Epithelial cell of proximal tubule (primary cell): ENCODE measurements around the gene OR56A3. TPM values are rescaled to one million over a fixed set of nuclear protein-coding genes. Genes with fewer than 3 reads are reported as not detected.

ENCODE experiments used
- DNase-seq: peaks from one replicate; pipeline ENCODE4 v3.0.0-alpha.2; 2011; ENCODE audit warnings: low read depth
- H3K4me3 ChIP-seq: 2 replicates; pipeline ENCODE4 v1.5.1; 2011; ENCODE audit warnings: low read depth, mild to moderate bottlenecking, low read length
- total RNA-seq: library from RNA; depleted of rRNA; stranded (reverse); fragments of >200 nt; gene quantifications from 2 replicates; pipeline ENCODE4 v1.2.3, GENCODE V29; 2015
- TF ChIP-seq, protein P1 (sequence below): conservative IDR thresholded peaks from 2 replicates; pipeline ENCODE4 v1.5.1; 2012; ENCODE audit warnings: low read depth, mild to moderate bottlenecking, low read length

OR56A3 gene
- total RNA-seq, 1 donor from 2014 or later, result not detected

DNA sequence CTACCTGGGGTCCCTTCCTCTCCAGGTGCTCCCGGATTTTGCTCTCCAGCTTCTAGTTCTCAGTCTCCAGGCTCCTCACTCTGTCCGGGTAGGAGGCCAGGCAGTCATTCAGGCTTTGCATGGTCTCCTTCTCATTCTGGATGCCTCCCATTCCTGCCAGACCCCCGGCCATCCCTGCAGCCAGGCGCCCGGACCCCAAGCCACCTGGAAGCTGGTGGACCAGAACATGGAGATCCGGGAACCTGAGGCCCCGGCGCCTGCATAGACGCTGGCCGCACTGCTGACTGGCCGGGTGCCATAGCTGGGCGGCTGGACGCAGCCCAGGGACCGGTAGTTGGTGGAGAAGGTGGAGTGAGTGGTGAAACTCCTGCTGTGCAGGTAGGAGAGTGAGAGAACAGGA, 52.7 kb downstream of the OR56A3 start:
- H3K4me3 ChIP-seq, result no peak overlapping the region
- no peak for DNase-seq
- TF ChIP-seq, protein P1, sequence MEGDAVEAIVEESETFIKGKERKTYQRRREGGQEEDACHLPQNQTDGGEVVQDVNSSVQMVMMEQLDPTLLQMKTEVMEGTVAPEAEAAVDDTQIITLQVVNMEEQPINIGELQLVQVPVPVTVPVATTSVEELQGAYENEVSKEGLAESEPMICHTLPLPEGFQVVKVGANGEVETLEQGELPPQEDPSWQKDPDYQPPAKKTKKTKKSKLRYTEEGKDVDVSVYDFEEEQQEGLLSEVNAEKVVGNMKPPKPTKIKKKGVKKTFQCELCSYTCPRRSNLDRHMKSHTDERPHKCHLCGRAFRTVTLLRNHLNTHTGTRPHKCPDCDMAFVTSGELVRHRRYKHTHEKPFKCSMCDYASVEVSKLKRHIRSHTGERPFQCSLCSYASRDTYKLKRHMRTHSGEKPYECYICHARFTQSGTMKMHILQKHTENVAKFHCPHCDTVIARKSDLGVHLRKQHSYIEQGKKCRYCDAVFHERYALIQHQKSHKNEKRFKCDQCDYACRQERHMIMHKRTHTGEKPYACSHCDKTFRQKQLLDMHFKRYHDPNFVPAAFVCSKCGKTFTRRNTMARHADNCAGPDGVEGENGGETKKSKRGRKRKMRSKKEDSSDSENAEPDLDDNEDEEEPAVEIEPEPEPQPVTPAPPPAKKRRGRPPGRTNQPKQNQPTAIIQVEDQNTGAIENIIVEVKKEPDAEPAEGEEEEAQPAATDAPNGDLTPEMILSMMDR, result no peak

Other genes with a start within 250 kb of the OR56A3 start
- gene OR56B1, start 205.8 kb upstream of the OR56A3 start, total RNA-seq, result not detected in 2 replicates
- gene OR52N4, start 188.0 kb upstream of the OR56A3 start, total RNA-seq, result not detected in 2 replicates
- gene OR52N5, start 158.9 kb upstream of the OR56A3 start, total RNA-seq, result not detected in 2 replicates
- not detected in 2 replicates for gene OR52N1, start 151.0 kb upstream of the OR56A3 start, total RNA-seq
- gene OR52N2, start 133.3 kb upstream of the OR56A3 start, total RNA-seq, result not detected in 2 replicates
- not detected in 2 replicates for gene OR52E6, start 100.4 kb upstream of the OR56A3 start, total RNA-seq
- not detected in 2 replicates for gene OR52E8, start 84.6 kb upstream of the OR56A3 start, total RNA-seq
- gene OR52E4, start 61.6 kb upstream of the OR56A3 start, total RNA-seq, result not detected in 2 replicates
- gene OR52E5, start 49.0 kb upstream of the OR56A3 start, total RNA-seq, result not detected in 2 replicates
- gene OR56A5, start 26.2 kb downstream of the OR56A3 start, total RNA-seq, result not detected in 2 replicates
- not detected in 2 replicates for gene OR52L1, start 44.7 kb downstream of the OR56A3 start, total RNA-seq
- not detected in 2 replicates for gene OR56A4, start 64.7 kb downstream of the OR56A3 start, total RNA-seq
- gene OR56A1, start 88.5 kb downstream of the OR56A3 start, total RNA-seq, result not detected in 2 replicates
- gene OR56B4, start 165.4 kb downstream of the OR56A3 start, total RNA-seq, result not detected in 2 replicates
- gene OR52B2, start 228.1 kb downstream of the OR56A3 start, total RNA-seq, result not detected in 2 replicates